ENCODE data around the gene HAGHL.
"Not testable (repeated sequence)": the region's sequence is repeated elsewhere in the genome, so short reads cannot be mapped to it uniquely, and the experiment has no call there.

HAGHL gene

GRCh38 chr16:711084-711483 is 15.8 kb upstream of the HAGHL start:
- Histone ChIP-seq H3K4me3 (no peak overlapping the region), H3K27ac (no peak overlapping the region)
- DNase-seq (ENCODE audit: low spot score): no peak
- no peak for TF ChIP-seq CTCF (IDR thresholded peaks at IDR 0.05)

GRCh38 chr16:711548-712320 is 15.2 kb upstream of the HAGHL start:
- H3K27ac ChIP-seq: no peak overlapping the region
- TF ChIP-seq CTCF (IDR thresholded peaks at IDR 0.05): peak; percentile 86

GRCh38 chr16:712740-713250 is 14.1 kb upstream of the HAGHL start:
- DNase-seq (ENCODE audit: low spot score); H3K27ac ChIP-seq; H3K4me3 ChIP-seq: not testable (repeated sequence)

More at GRCh38 chr16:711548-712320, 15.2 kb upstream of the HAGHL start:
- no peak for DNase-seq (ENCODE audit: low spot score)
- no peak overlapping the region for H3K4me3 ChIP-seq

GRCh38 chr16:714079-714478 is 12.8 kb upstream of the HAGHL start:
- H3K27ac ChIP-seq: no peak overlapping the region
- peak overlapping the region; percentile 85 for H3K4me3 ChIP-seq
- no peak for TF ChIP-seq CTCF (IDR thresholded peaks at IDR 0.05)
- DNase-seq (ENCODE audit: low spot score): no peak

- peak; percentile 89 for DNase-seq (ENCODE audit: low spot score)
- peak within 1 kb of the TSS; percentile 85 for H3K4me3 ChIP-seq
- H3K27ac ChIP-seq: peak within 1 kb of the TSS in 1 of 2 donors; percentile 54
- no peak for TF ChIP-seq CTCF (IDR thresholded peaks at IDR 0.05)
Measured at GRCh38 chr16:714558-715476, 12.1 kb upstream of the HAGHL start, which contains the start of gene METRN. METRN (plus strand) TSS chr16:715118; CDS start chr16:715290, 172 bp downstream.

- peak overlapping the region; percentile 85 for H3K4me3 ChIP-seq
- no peak for TF ChIP-seq CTCF (IDR thresholded peaks at IDR 0.05)
- H3K27ac ChIP-seq: peak overlapping the region in 1 of 2 donors; percentile 54
- no peak for DNase-seq (ENCODE audit: low spot score)
Measured at GRCh38 chr16:715477-716199, 11.3 kb upstream of the HAGHL start.

- Histone ChIP-seq H3K27ac (no peak overlapping the region), H3K4me3 (peak overlapping the region; percentile 85)
- DNase-seq (ENCODE audit: low spot score): no peak
- TF ChIP-seq CTCF (IDR thresholded peaks at IDR 0.05): no peak
Measured at GRCh38 chr16:716200-716568, 10.7 kb upstream of the HAGHL start.
